ENCODE measurements around the gene HASPIN. TPM values are rescaled to one million over a fixed set of nuclear protein-coding genes. Genes with fewer than 3 reads are reported as not detected.

The HASPIN gene
- total RNA-seq, 3 donors from 2014 or later (not counting 1 experiment from before 2014, with no cell fraction given), result 0.33 to 0.79 (median 0.70) TPM

DNA sequence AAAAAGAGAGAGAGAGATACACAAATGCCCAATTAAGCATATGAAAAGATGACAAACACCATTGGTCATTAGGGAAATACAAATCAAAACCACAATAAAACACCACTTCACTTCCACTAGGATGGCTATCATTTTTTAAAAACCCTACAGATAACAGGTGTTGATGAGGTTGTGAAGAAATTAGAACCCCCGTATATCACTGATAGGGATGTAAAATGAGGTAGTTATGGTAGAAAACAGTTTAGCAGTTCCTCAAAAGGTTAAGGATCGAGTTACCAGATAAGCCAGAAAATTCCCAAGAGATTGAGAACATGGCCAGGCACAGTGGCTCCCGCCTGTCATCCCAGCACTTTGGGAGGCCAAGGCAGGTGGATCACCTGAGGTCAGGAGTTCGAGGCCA is 30.6 kb upstream of the HASPIN start:
- H3K4me1 ChIP-seq (ENCODE audit: control insufficient read depth, insufficient read depth, low read length), result peaks cover 71% of the 10 kb centered on the region
- peak overlapping the region; percentile 43 for H3K27ac ChIP-seq (ENCODE audit: low read length)
- H3K27me3 ChIP-seq (ENCODE audit: control insufficient read depth, insufficient read depth, low read length), result peaks cover 3% of the 10 kb centered on the region
- intact Hi-C loops (cut with micrococcal nuclease), result loop anchor here (5.0 kb wide), 1 partner anchor 74 kb away; no protein-coding TSS in a partner anchor
- no peak overlapping the region for H3K27ac Mint-ChIP-seq
- ATAC-seq (no peak), DNase-seq (no peak)
- peaks cover 2% of the 10 kb centered on the region for H3K36me3 ChIP-seq (ENCODE audit: control insufficient read depth, insufficient read depth, low read length)
- H3K9me3 ChIP-seq (ENCODE audit: control insufficient read depth, insufficient read depth, low read length), result no peaks in the 10 kb centered on the region
- WGBS (ENCODE audit: insufficient coverage), result 73% methylated on average over 4 of the region's 4 CpGs
- no peaks in the 10 kb centered on the region for H3K9me3 Mint-ChIP-seq
- H3K4me1 Mint-ChIP-seq, result peaks cover 12 to 36% of the 10 kb centered on the region in 2 donors
- peaks cover 0 to 8% of the 10 kb centered on the region in 2 donors for H3K27me3 Mint-ChIP-seq (ENCODE audit: low read depth in 2 of 2)
- H3K4me3 ChIP-seq (ENCODE audit: low read length), result peak overlapping the region; percentile 21
- H3K4me3 Mint-ChIP-seq, result no peak overlapping the region
- TF ChIP-seq, protein P1, sequence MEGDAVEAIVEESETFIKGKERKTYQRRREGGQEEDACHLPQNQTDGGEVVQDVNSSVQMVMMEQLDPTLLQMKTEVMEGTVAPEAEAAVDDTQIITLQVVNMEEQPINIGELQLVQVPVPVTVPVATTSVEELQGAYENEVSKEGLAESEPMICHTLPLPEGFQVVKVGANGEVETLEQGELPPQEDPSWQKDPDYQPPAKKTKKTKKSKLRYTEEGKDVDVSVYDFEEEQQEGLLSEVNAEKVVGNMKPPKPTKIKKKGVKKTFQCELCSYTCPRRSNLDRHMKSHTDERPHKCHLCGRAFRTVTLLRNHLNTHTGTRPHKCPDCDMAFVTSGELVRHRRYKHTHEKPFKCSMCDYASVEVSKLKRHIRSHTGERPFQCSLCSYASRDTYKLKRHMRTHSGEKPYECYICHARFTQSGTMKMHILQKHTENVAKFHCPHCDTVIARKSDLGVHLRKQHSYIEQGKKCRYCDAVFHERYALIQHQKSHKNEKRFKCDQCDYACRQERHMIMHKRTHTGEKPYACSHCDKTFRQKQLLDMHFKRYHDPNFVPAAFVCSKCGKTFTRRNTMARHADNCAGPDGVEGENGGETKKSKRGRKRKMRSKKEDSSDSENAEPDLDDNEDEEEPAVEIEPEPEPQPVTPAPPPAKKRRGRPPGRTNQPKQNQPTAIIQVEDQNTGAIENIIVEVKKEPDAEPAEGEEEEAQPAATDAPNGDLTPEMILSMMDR (IDR thresholded peaks at IDR 0.05), result no peak
- no peaks in the 10 kb centered on the region for H3K36me3 Mint-ChIP-seq

DNA sequence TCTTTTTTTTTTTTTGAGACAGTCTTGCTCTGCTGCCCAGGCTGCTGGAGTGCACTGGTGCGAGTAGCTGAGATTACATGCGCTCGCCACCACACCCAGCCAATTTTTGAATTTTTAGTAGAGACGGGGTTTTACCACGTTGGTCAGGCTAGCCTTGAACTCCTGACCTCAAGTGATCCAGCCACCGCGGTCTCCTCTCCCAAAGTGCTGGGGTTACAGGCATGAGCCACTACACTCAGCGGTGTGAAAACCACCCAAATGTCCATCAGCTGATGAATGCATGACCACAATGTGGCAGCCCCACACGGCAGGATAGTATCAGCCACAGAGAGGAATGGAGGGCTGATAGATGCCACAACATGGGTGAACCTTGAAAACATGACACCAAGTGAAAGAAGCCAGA is 29.9 kb upstream of the HASPIN start:
- Histone ChIP-seq H3K27ac (ENCODE audit: low read length) (peak overlapping the region; percentile 52), H3K36me3 (ENCODE audit: control insufficient read depth, insufficient read depth, low read length) (peaks cover 2% of the 10 kb centered on the region), H3K4me3 (ENCODE audit: low read length) (peak overlapping the region; percentile 60), H3K4me1 (ENCODE audit: control insufficient read depth, insufficient read depth, low read length) (peaks cover 68% of the 10 kb centered on the region), H3K9me3 (ENCODE audit: control insufficient read depth, insufficient read depth, low read length) (no peaks in the 10 kb centered on the region), H3K27me3 (ENCODE audit: control insufficient read depth, insufficient read depth, low read length) (peaks cover 3% of the 10 kb centered on the region)
- peak overlapping the region; percentile 69 to 79 for H3K27ac Mint-ChIP-seq
- 5% methylated on average over 9 of the region's 9 CpGs for WGBS (ENCODE audit: insufficient coverage)
- H3K9me3 Mint-ChIP-seq, result no peaks in the 10 kb centered on the region
- peak overlapping the region; percentile 62 for H3K4me3 Mint-ChIP-seq
- peaks cover 0 to 8% of the 10 kb centered on the region in 2 donors for H3K27me3 Mint-ChIP-seq (ENCODE audit: low read depth in 2 of 2)
- ATAC-seq (peak; percentile 70 to 87 (median 74)), DNase-seq (peak; percentile 61 to 63)
- H3K36me3 Mint-ChIP-seq, result no peaks in the 10 kb centered on the region
- TF ChIP-seq, protein P1 (IDR thresholded peaks at IDR 0.05), result no peak
- intact Hi-C loops (cut with micrococcal nuclease), result loop anchor here (1.0 to 5.0 kb wide), 3 partner anchors 17 to 102 kb away; no protein-coding TSS in a partner anchor
- peaks cover 12 to 36% of the 10 kb centered on the region in 2 donors for H3K4me1 Mint-ChIP-seq

- H3K27me3 ChIP-seq (ENCODE audit: control insufficient read depth, insufficient read depth, low read length), result peaks cover 3% of the 10 kb centered on the region
- H3K4me3 ChIP-seq (ENCODE audit: low read length), result peak overlapping the region; percentile 60
- Mint-ChIP-seq H3K36me3 (no peaks in the 10 kb centered on the region), H3K4me1 (peaks cover 12 to 36% of the 10 kb centered on the region in 2 donors), H3K27me3 (ENCODE audit: low read depth in 2 of 2) (peaks cover 0 to 8% of the 10 kb centered on the region in 2 donors), H3K4me3 (peak overlapping the region; percentile 63), H3K27ac (peak overlapping the region in 1 of 2 donors; percentile 79), H3K9me3 (no peaks in the 10 kb centered on the region)
- H3K27ac ChIP-seq (ENCODE audit: low read length), result peak overlapping the region; percentile 52
- no peaks in the 10 kb centered on the region for H3K9me3 ChIP-seq (ENCODE audit: control insufficient read depth, insufficient read depth, low read length)
- 14% methylated on average over 16 of the region's 17 CpGs for WGBS (ENCODE audit: insufficient coverage)
- DNase-seq (no peak), ATAC-seq (no peak)
- peaks cover 2% of the 10 kb centered on the region for H3K36me3 ChIP-seq (ENCODE audit: control insufficient read depth, insufficient read depth, low read length)
- TF ChIP-seq, protein P1 (IDR thresholded peaks at IDR 0.05), result no peak
- peaks cover 58% of the 10 kb centered on the region for H3K4me1 ChIP-seq (ENCODE audit: control insufficient read depth, insufficient read depth, low read length)
- intact Hi-C loops (cut with micrococcal nuclease), result loop anchor here (2.0 kb wide), 1 partner anchor 16 kb away; no protein-coding TSS in a partner anchor
Measured at GRCh38 chr17:3695129-3695722, 28.5 kb upstream of the HASPIN start.
